GM06990 (cell line): Measurements from ENCODE around the gene EMILIN1.
A peak's percentile ranks its signal among the peaks of the same experiment; 100 is the strongest.

Experiments
- DNase-seq: peaks from one replicate; pipeline ENCODE4 v3.0.0-alpha.2; 2011; ENCODE audit not compliant: insufficient read length; ENCODE audit errors: extremely low read depth
- H3K27me3 ChIP-seq: replicated peaks from 2 replicates; pipeline ENCODE4 v1.6.0; 2011; ENCODE audit warnings: low read length; ENCODE audit not compliant: control insufficient read depth, insufficient read depth
- H3K36me3 ChIP-seq: 2 replicates; pipeline ENCODE4 v1.5.1; 2011; ENCODE audit warnings: low read length; ENCODE audit not compliant: control insufficient read depth, insufficient read depth
- H3K4me3 ChIP-seq: replicated peaks from 2 replicates; pipeline ENCODE4 v1.5.1; 2011; ENCODE audit warnings: low read depth, mild to moderate bottlenecking, control low read depth, low read length
- TF ChIP-seq, protein P1 (sequence below): IDR thresholded peaks from 2 replicates; pipeline ENCODE4 v1.5.1; 2011; ENCODE audit warnings: low read length, control low read depth, mild to moderate bottlenecking, inconsistent platforms; ENCODE audit not compliant: insufficient read depth, poor library complexity, severe bottlenecking

The EMILIN1 gene

GRCh38 chr2:27133905-27134780, 55.7 kb downstream of the EMILIN1 start, which contains the start of gene PREB:
Gene PREB, minus strand, starts transcription at chr2:27134636. Its CDS starts 215 bp downstream, at chr2:27134421.
- no peaks in the 10 kb centered on the region for H3K27me3 ChIP-seq
- peak; percentile 98 for DNase-seq
- TF ChIP-seq, protein P1, sequence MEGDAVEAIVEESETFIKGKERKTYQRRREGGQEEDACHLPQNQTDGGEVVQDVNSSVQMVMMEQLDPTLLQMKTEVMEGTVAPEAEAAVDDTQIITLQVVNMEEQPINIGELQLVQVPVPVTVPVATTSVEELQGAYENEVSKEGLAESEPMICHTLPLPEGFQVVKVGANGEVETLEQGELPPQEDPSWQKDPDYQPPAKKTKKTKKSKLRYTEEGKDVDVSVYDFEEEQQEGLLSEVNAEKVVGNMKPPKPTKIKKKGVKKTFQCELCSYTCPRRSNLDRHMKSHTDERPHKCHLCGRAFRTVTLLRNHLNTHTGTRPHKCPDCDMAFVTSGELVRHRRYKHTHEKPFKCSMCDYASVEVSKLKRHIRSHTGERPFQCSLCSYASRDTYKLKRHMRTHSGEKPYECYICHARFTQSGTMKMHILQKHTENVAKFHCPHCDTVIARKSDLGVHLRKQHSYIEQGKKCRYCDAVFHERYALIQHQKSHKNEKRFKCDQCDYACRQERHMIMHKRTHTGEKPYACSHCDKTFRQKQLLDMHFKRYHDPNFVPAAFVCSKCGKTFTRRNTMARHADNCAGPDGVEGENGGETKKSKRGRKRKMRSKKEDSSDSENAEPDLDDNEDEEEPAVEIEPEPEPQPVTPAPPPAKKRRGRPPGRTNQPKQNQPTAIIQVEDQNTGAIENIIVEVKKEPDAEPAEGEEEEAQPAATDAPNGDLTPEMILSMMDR, result peak; percentile 48
- H3K36me3 ChIP-seq, result peaks cover 29% of the 10 kb centered on the region
- peak within 1 kb of the TSS; percentile 97 for H3K4me3 ChIP-seq

GRCh38 chr2:27134781-27135477, 56.5 kb downstream of the EMILIN1 start:
- Histone ChIP-seq H3K36me3 (peaks cover 23% of the 10 kb centered on the region), H3K27me3 (no peaks in the 10 kb centered on the region), H3K4me3 (peak overlapping the region; percentile 49)
- no peak for DNase-seq
- TF ChIP-seq, protein P1, result no peak

- H3K4me3 ChIP-seq, result no peak overlapping the region
- peaks cover 22% of the 10 kb centered on the region for H3K36me3 ChIP-seq
- no peaks in the 10 kb centered on the region for H3K27me3 ChIP-seq
- TF ChIP-seq, protein P1, result no peak
- no peak for DNase-seq
Measured at GRCh38 chr2:27135478-27135955, 57.1 kb downstream of the EMILIN1 start.
